Keratinocyte (primary cell): ENCODE results near the gene HTT-AS. TPM values are rescaled to one million over a fixed set of nuclear protein-coding genes. Genes with fewer than 3 reads are reported as not detected.

Source experiments
- DNase-seq: peaks from one replicate; pipeline ENCODE4 v3.0.0-alpha.2; 2011; ENCODE audit warnings: low read depth, missing footprints, low spot score
- FAIRE-seq: peaks from 2 replicates; lab custom pipeline; 2011; peaks lifted over from hg19 to GRCh38; lab: Jason Lieb, UNC
- H2AFZ ChIP-seq: 2 replicates; pipeline ENCODE4 v1.6.0; 2012; ENCODE audit warnings: low read length, control low read depth, inconsistent platforms; ENCODE audit not compliant: control insufficient read depth
- H3K27ac ChIP-seq: 2 replicates; pipeline ENCODE4 v1.5.1; 2011; ENCODE audit warnings: low read length; ENCODE audit not compliant: control insufficient read depth, insufficient read depth
- H3K27me3 ChIP-seq: 3 replicates; pipeline ENCODE4 v1.6.0; 2011; ENCODE audit warnings: low read length; ENCODE audit not compliant: control insufficient read depth, insufficient read depth; ENCODE audit errors: extremely low read depth
- H3K36me3 ChIP-seq, 2 experiments: 2 replicates in 1 of 2; 3 replicates in 1 of 2; pipeline ENCODE4 v1.5.1; 2011; ENCODE audit warnings: low read length in 2 of 2, mild to moderate bottlenecking in 1 of 2; ENCODE audit not compliant: control insufficient read depth in 2 of 2, insufficient read depth in 2 of 2; ENCODE audit errors: extremely low read depth in 1 of 2
- H3K4me1 ChIP-seq: 3 replicates; pipeline ENCODE4 v1.5.1; 2011; ENCODE audit warnings: low read length; ENCODE audit not compliant: control insufficient read depth, insufficient read depth; ENCODE audit errors: extremely low read depth
- H3K4me2 ChIP-seq: 3 replicates; pipeline ENCODE4 v1.6.0; 2011; ENCODE audit warnings: low read depth, low read length; ENCODE audit not compliant: control insufficient read depth, insufficient read depth; ENCODE audit errors: extremely low read depth
- H3K4me3 ChIP-seq, 3 experiments: fragments of 200-600 bp in 1 of 3; sonication (generic) in 1 of 3; 2 replicates in 2 of 3; 3 replicates in 1 of 3; pipeline ENCODE4 v1.5.1; 2011 to 2016; ENCODE audit warnings: low read length in 3 of 3, mild to moderate bottlenecking in 3 of 3, control low read depth in 2 of 3, inconsistent platforms in 1 of 3, low read depth in 1 of 3, mixed read lengths in 1 of 3, mixed run types in 1 of 3, moderate library complexity in 1 of 3; ENCODE audit not compliant: control insufficient read depth in 2 of 3, insufficient read depth in 2 of 3; ENCODE audit errors: extremely low read depth in 1 of 3
- H3K79me2 ChIP-seq: 2 replicates; pipeline ENCODE4 v1.6.0; 2012; ENCODE audit warnings: low read length; ENCODE audit not compliant: control insufficient read depth, insufficient read depth
- H3K9ac ChIP-seq: 3 replicates; pipeline ENCODE4 v1.6.0; 2011; ENCODE audit warnings: low read length; ENCODE audit not compliant: control insufficient read depth, insufficient read depth; ENCODE audit errors: extremely low read depth
- H3K9me1 ChIP-seq: 3 replicates; pipeline ENCODE4 v1.6.0; 2011; ENCODE audit warnings: low read length; ENCODE audit not compliant: control insufficient read depth, insufficient read depth; ENCODE audit errors: extremely low read depth
- H3K9me3 ChIP-seq: 2 replicates; pipeline ENCODE4 v1.5.1; 2012; ENCODE audit warnings: low read depth, low read length; ENCODE audit not compliant: control insufficient read depth
- H4K20me1 ChIP-seq: 3 replicates; pipeline ENCODE4 v1.6.0; 2011; ENCODE audit warnings: low read length; ENCODE audit not compliant: control insufficient read depth, insufficient read depth; ENCODE audit errors: extremely low read depth
- EZH2 ChIP-seq: IDR thresholded peaks from one replicate; pipeline ENCODE4 v1.6.1; 2012; ENCODE audit warnings: inconsistent platforms, mild to moderate bottlenecking, low read length, moderate library complexity
- dilution Hi-C: fragments of 300-500 bp; cut with MboI; formaldehyde crosslinking; loops from one replicate; pipeline ENCODE4 v1.7.0; 2020; ENCODE audit warnings: low sequenced_read_pairs; ENCODE audit not compliant: extremely low pct_ligation_motif_present
- polyA plus RNA-seq, 5 experiments: library from polyadenylated mRNA; depleted of rRNA in 3 of 5; stranded (reverse) in 3 of 5; stranded (forward) in 1 of 5; unstranded in 1 of 5; fragments of >200 nt; gene quantifications; 1 replicate in 1 of 5; 2 replicates in 3 of 5; 3 replicates in 1 of 5; pipeline versions ENCODE4 v1.2.1 to v1.2.3, GENCODE V29; 2011 to 2012; ENCODE audit warnings: missing spikeins in 2 of 5, low read depth in 1 of 5, low replicate concordance in 1 of 5
- TF ChIP-seq, protein P1 (sequence below), 3 experiments: IDR thresholded peaks in 1 of 3; conservative IDR thresholded peaks in 1 of 3; optimal IDR thresholded peaks in 1 of 3; 2 replicates in 2 of 3; 3 replicates in 1 of 3; pipeline versions ENCODE3 to v1.5.1; 2011; ENCODE audit warnings: low read length in 3 of 3, mild to moderate bottlenecking in 3 of 3, moderate library complexity in 2 of 3, control low read depth in 1 of 3, inconsistent platforms in 1 of 3; ENCODE audit not compliant: insufficient read depth in 2 of 3; ENCODE audit errors: extremely low read depth in 1 of 3

The HTT-AS gene
- polyA plus RNA-seq, 1 donor (not counting 4 experiments of a cell fraction or from before 2014, with no cell fraction given): not detected

GRCh38 chr4:3079694-3080123 is 5.4 kb upstream of the HTT-AS start:
- Histone ChIP-seq H3K79me2 (peaks cover 87% of the 10 kb centered on the region), H3K27ac (no peak overlapping the region), H3K4me3 (no peak overlapping the region), H2AFZ (no peak overlapping the region), H3K36me3 (no peaks in the 10 kb centered on the region), H4K20me1 (no peaks in the 10 kb centered on the region), H3K9me1 (no peaks in the 10 kb centered on the region), H3K4me1 (peaks cover 8% of the 10 kb centered on the region), H3K4me2 (no peak overlapping the region), H3K27me3 (no peaks in the 10 kb centered on the region), H3K9me3 (no peaks in the 10 kb centered on the region), H3K9ac (no peak overlapping the region)
- no peak for TF ChIP-seq EZH2
- TF ChIP-seq, protein P1, sequence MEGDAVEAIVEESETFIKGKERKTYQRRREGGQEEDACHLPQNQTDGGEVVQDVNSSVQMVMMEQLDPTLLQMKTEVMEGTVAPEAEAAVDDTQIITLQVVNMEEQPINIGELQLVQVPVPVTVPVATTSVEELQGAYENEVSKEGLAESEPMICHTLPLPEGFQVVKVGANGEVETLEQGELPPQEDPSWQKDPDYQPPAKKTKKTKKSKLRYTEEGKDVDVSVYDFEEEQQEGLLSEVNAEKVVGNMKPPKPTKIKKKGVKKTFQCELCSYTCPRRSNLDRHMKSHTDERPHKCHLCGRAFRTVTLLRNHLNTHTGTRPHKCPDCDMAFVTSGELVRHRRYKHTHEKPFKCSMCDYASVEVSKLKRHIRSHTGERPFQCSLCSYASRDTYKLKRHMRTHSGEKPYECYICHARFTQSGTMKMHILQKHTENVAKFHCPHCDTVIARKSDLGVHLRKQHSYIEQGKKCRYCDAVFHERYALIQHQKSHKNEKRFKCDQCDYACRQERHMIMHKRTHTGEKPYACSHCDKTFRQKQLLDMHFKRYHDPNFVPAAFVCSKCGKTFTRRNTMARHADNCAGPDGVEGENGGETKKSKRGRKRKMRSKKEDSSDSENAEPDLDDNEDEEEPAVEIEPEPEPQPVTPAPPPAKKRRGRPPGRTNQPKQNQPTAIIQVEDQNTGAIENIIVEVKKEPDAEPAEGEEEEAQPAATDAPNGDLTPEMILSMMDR (optimal IDR thresholded peaks at IDR 0.05 in 1 of 3, IDR thresholded peaks at IDR 0.05 in 1 of 3, conservative IDR thresholded peaks at IDR 0.05 in 1 of 3; ENCODE audit: extremely low read depth in 1 of 3, insufficient read depth in 2 of 3, low read length in 3 of 3): no peak
- FAIRE-seq (no peak), DNase-seq (no peak)
- dilution Hi-C loops: no loop called here

DNA sequence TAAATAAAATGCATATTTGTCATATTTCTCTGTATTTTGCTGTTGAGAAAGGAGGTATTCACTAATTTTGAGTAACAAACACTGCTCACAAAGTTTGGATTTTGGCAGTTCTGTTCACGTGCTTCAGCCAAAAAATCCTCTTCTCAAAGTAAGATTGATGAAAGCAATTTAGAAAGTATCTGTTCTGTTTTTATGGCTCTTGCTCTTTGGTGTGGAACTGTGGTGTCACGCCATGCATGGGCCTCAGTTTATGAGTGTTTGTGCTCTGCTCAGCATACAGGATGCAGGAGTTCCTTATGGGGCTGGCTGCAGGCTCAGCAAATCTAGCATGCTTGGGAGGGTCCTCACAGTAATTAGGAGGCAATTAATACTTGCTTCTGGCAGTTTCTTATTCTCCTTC is 3.5 kb upstream of the HTT-AS start:
- Histone ChIP-seq H3K9me1 (no peaks in the 10 kb centered on the region), H3K27me3 (no peaks in the 10 kb centered on the region), H3K9me3 (no peaks in the 10 kb centered on the region), H3K36me3 (no peaks in the 10 kb centered on the region), H2AFZ (no peak overlapping the region), H3K4me1 (peaks cover 8% of the 10 kb centered on the region), H3K4me3 (no peak overlapping the region), H3K4me2 (no peak overlapping the region), H3K9ac (no peak overlapping the region), H3K27ac (no peak overlapping the region), H4K20me1 (no peaks in the 10 kb centered on the region), H3K79me2 (peaks cover 72% of the 10 kb centered on the region)
- no peak for DNase-seq
- dilution Hi-C loops: no loop called here
- TF ChIP-seq, protein P1 (optimal IDR thresholded peaks at IDR 0.05 in 1 of 3, IDR thresholded peaks at IDR 0.05 in 1 of 3, conservative IDR thresholded peaks at IDR 0.05 in 1 of 3; ENCODE audit: extremely low read depth in 1 of 3, insufficient read depth in 2 of 3, low read length in 3 of 3): no peak
- no peak for TF ChIP-seq EZH2
- no peak for FAIRE-seq
